HG02870 (cell line): Measurements from ENCODE around the gene ATXN10.
"Not testable (repeated sequence)": the region's sequence is repeated elsewhere in the genome, so short reads cannot be mapped to it uniquely, and the experiment has no call there.

Experiments
- ATAC-seq: cut with Tn5 transposase; IDR thresholded peaks from one replicate; pipeline ENCODE4 v1.9.1; 2021; ENCODE audit warnings: mild to moderate bottlenecking, moderate library complexity; ENCODE audit not compliant: unreplicated experiment

ATXN10 gene

DNA sequence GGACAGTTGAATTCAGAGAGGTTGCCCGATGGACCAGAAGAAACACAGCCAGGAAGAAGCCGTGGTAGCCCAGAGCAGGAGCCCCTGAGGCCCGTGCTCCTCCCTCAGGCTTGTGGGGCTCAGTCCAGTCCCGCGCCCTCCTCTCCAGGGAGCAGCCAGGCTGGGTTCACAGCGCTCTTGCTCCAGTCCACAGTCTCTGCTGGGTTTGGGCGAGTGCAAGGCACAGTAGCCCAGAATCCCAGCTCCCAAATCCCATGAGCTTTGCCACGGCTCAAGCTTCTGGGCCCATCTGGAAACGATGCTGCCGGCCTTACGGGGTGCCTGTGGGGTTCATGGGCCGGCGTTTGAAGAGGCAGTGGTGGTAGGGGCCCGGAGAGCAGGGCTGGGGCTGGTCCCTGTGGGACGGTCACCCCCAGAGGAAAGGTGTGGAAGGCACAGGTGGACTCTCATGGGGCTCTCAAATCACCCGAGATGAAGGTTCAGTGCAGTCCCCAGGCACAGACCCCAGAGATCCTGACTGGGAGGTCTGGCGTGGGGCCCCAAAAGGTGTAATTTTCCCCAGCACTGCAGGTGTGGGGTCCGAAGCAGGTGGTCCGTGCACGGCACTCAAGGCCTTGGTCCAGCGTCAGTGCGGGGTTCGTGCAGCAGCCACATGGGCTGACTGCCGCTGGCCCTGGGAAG is 30.6 kb upstream of the ATXN10 start:
- ATAC-seq = no peak

DNA sequence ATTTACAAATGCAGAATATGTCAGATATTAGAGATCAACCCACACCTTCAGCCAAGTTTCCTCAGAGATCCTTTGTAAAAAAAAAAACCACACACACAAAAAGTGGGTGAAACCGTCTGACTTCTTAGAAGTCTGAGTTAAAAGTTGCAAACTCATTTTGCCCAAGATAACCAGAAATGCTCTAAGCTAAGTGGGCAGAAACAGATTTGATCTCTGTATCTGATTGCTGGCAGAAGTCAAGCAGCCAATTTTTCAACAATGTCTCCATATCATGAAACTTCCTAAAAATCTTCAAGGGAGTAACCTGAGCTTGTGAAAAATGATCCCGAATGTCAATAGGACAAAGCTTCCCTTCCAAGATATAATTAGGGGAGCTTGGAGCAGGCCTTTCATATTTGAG is 28.6 kb upstream of the ATXN10 start:
- no peak for ATAC-seq

DNA sequence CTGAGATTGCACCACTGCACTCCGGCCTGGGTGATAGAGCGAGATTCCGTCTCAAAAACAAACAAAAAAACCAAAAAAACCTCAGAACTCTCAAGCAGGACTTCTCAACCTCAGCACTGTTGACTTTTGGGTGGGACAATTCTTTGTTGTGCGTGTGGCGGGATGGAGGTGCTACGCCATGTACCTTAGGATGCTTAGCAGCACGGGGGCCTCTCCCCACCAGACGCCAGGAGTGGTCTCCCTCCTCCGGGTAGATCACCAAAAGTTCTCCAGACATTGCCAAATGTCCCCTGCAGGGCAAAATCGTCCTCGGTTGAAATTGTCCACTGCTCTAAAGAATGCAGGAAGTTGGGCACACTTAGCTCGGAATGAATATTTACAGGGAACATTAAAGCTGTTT is 26.9 kb upstream of the ATXN10 start:
- no peak for ATAC-seq

DNA sequence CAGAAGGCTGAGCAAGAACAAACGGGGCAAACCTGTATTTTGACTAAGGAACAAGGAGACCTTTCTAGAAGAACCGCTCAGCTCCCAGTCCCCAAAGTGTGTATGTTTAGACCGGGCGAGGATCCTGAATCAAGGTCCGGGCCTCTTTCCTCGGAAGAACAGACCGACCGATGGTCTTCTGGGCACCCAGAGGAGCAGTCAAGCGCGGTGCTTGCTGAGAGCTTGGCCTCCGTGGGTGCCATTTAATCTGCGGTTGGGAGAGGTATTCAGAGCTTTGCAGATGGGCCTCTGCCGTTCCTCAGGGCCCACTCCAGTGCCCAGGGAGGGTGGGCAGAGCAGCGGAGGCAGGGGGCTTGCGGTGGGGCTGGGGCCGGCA is 26.5 kb upstream of the ATXN10 start:
- ATAC-seq = no peak

DNA sequence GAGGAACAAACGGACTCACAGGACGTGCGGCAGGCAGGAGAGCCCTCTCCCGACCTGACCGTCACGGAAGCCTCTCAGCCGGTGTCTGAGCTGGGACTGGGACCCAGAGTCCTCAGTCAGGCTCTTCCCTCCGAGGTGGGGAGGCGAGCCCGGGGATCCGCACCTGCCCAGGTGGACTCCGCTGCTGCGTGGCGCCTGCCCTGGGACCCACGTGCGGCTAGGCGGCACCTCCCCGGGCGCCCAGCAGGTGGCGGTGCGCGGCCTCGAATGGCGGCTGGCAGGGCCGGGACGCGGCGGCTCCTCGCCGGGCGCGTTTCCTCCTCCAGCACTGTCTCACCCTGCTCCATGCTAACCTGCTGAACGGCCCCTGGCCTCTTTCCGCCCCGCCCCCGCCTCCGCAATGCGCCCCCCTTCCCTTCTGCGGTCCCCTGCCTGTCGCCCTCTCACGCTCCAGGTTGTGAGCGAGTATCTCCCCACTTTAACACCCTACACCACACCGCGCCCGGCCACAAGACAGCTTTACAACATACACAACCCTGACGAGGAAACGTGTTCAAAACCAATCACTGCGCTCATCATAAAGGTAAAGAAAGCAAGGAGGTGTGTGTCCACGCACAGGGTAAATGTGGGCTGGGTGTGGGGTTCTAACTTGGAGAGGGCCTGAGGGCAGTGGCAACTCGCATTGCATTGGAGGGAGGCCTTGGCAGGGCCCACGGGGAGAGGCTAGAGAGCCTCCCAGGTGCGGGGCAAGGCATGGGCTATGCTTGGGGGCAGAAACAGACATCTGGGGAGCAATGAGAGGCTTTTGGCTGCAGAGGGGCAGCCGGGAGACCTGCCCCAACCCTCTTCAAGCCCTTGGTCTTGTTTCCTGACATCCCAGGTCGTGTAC is 25.9 kb upstream of the ATXN10 start:
- peak; percentile 47 for ATAC-seq

DNA sequence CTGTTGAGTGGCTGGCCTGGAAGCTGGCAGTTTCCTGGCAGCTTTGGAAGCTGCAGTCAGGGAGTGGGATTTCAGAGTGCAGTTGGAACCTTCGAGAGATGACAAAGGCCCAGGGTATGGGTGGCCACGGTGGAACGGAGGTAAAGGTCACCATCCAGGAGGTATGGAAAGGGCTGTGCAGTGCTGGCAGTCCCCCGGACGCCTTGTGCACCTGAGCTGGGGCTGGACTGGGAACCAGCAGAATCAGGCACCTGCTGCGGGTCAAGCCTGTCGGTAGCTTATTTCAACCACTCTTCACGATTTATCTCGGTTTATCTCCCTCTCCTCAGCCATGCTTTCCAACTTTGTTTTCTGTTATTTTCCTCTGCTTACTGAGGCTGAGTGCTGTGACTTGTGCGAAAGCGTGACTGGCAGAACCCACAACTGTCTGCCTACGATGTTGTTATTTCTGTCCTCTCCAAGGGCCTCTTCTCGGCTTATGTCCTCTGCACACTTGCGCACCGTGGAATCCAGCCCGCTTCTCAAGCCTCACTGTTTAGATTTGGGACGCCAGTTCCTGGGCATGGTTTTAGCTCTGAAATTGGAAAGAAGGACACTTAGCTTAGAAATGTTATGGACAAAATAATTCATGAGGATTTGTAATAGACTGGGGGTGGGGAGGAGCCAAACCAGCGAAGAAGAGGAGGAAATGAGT is 24.0 kb upstream of the ATXN10 start:
- ATAC-seq = no peak

DNA sequence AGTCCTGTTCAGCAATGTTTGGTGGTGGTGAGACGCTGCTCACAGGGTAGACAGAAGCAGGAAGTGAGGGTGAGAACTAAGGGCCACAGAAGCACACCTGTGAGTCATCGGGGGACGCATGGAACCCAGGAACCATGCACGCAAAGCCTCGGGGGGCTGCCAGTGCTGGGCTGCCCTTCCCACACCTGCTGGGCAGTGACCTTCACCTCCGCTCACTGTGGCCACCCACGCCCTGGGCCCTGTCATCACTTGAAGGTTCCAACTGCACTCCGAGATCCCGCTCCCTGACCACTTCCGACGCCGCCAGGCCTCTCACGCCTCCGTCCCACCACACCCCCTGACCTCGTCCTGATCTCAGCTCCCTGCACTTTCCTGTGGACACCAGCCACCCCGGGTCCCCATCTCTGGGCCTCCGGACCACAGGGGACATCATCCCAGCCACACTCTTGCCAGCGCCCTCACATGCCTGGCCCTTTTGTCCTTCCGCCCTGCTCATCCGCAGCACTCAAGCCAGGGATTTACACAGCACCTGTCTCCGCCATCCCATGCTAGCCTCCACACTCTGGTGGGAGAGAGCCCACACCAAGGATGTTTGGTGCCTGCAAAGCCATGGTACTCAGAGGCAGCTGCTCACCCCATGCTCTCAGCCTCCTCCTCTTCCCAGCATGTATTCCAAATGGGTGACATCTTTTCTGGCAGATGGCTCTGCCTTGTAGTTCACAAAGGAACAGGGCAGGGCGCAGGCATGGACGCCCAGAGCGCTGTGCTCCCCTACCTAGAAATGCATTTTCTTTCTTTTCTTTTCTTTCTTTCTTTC is 23.1 kb upstream of the ATXN10 start:
- ATAC-seq = no peak

DNA sequence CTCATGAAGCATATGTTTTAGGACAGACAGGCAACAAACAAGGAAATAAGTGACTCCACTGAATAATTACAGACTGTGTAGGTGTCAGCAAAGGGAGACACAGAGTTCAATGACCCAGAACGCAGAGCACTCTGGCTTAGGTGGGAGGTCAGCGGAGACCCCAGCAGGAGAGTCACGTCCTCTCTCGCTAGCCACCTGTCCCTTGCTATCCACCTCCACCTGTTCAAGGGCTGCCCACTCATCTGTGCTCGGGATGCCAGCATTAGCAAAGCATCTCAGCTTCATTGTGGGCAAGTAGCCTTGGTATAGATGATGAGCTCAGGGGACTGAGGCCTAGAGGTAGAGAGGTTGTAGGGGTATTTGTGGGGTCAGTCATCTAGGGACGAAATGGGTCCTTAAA is 21.8 kb upstream of the ATXN10 start:
- ATAC-seq = no peak

DNA sequence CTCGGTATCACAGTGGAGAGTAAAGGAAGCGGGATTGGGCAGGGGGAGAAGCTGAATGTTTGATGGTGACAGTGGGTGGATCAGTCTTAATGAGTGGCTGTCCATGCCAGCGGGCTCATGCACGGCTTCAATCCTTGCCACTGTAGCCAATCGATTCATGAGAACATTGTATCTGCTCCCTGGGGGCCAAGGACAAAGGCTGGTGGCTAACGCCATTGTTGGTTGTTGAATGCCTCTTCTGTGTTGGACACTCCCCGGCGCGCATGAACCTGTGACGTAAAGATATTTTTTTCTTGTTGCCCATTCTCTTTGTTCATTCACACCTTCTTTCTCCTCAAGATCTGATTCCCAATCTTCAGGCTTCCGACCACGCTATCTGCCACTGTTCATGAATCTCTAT is 20.9 kb upstream of the ATXN10 start:
- ATAC-seq = no peak

DNA sequence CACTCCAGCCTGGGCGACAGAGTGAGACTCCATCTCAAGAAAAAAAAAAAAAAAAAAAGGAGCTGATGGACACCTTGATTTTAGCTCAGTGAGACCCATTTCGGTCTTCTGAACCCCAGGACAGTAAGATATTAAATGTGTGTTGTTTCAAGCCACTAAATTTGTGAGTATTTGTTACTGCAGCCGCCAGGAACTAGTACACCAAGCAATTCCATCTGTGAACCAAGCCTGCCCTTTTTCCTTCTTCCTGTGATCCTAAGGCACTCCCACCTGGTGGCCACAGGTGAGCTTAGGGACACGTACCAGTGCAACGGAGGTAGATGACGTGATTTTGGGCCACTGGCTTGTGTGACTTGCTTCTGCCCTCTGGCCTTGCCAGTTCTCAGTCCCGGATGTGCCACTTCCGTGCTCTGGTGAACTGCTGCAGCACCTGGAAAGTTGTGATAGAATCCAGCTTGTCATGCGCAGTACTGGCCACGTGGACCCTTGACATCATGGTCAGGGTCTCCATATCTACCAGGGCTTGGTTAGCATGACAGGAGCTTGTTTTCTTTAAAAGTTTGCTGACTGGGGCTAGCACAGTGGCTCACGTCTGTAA is 19.6 kb upstream of the ATXN10 start:
- no peak for ATAC-seq

DNA sequence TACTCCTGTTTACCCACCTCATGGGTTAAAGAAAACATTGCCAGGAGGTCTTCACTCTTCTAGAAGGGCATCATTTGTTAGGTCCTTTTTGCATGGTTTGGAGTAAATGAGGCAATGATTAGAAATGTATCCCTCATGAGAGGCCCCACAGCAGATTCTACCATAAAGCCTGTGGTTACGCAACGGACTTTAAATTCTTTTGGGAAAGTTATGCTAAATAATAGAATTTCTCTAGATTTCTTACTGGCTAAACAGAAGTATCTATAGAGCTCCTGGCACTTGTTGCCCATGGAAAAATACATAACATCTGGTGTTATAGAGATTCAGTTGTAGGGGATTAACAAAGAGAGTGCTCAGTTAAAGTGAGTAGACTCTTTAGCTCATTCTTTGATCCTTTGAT is 15.1 kb upstream of the ATXN10 start:
- ATAC-seq = no peak

DNA sequence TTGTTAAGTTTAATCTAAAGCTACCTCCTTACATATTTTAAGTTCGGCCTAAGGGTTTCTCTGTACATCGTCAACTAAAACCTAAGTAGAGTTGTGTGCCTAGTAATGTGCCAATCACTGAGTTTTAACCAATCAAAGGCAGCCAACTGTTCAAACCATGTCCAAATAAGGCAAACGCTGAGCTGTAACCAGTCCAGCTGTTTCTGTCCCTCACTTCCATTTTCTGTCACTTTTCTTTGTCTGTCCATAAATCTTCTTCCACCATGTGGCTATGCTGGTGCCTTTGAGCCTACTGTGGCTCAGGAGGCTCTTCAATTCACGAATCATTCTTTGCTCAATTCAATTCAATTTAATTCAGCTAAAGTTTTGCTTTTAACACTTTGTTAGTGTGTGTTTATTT is 13.9 kb upstream of the ATXN10 start:
- no peak for ATAC-seq

DNA sequence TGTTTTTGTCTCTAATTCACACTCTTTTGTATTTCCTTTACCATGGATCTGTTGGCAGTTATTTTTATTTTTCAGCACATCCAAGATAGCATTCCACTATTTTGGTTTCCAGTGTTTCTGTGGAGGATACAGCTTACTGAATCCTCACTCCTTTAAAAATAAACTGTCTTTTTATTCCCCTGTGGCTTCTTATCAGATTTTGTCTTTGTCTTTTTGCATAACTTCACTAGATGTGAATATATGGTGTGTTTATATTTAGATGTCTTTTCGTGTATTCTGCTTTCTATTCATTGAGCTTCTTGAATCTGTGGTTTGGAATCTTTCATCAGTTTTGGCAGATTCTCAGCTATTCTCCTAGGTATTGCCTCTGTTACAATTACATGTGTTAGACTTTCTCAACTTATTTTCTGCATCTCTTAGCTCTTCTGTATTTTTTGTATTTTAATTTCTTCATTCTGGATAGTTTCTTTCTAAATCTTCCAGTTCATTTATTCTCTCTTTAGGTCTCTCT is 7.4 kb upstream of the ATXN10 start:
- no peak for ATAC-seq

DNA sequence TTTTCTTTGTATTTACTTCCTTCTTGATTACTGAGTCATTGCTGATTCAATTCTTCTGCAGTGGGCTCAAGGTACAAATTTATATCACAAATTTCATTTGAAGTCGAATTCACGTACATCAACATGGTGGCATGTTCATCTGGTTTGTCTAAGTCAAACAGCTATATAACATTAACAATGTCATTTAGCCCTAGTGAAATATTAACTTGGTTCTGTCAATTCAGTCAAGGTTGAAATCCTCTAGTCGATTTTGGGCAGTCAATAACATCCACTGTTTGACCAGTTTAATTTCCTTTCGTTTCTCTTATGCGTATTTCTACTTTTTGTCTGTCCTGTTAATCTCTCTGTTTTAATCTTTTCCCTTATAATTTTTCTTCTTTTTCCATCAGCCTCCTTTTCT is 4.1 kb upstream of the ATXN10 start:
- no peak for ATAC-seq

DNA sequence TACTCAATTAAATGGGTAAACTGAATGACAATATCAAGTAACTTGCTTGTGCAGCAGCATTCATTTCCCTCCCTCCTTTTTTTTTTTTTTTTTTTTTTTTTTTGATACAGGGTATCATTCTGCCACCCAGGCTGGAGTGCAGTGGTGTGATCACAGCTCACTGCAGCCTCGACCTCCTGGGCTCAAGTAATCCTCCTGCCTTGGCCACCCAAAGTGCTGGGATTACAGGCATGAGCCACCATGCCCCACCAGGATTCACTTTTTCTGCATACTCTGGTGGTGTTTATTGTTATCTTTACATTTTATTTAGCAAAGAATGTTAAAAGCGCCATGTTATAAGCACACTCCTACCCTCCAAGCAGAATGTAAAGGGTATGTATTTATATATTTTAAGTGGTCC is 1.3 kb upstream of the ATXN10 start:
- ATAC-seq = not testable (repeated sequence)

DNA sequence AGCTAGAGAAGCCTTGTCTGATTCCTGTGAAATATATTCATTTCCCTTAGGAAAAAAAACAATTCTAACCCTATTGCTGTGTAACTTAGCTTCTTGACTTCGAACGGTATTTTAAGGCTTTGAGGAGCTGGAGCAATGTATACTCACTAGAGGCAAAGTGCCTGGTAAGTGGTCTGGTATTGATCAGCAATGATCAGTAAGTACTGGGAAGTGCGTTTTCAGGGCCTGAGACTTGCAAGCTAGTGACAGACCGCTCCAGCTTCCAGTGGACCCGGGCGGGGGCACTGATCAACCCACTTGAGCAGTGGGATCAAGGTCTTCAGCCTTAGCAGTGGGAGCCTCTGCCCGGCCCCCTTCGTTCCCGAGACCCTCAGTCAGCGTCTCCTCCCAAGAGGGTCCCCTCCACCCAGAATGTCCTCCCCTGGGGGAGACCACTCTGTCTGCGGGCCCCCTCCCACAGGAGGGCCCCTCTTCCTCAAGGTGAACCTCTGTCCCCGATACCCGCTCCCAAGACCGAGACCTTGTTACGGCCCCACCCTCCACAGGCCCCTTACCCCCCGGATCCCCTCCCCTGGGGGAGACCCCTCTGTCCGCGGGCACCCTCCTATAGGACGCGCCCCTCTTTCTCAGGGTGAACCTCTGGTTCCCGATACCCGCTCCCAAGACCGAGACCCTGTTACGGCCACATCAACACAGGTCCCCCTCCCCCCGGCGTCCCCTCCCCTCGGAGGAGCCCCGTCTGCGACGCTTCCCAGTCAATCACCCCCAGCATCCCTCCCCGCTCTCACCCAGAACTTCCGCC is 452 bp upstream of the ATXN10 start:
- no peak for ATAC-seq

DNA sequence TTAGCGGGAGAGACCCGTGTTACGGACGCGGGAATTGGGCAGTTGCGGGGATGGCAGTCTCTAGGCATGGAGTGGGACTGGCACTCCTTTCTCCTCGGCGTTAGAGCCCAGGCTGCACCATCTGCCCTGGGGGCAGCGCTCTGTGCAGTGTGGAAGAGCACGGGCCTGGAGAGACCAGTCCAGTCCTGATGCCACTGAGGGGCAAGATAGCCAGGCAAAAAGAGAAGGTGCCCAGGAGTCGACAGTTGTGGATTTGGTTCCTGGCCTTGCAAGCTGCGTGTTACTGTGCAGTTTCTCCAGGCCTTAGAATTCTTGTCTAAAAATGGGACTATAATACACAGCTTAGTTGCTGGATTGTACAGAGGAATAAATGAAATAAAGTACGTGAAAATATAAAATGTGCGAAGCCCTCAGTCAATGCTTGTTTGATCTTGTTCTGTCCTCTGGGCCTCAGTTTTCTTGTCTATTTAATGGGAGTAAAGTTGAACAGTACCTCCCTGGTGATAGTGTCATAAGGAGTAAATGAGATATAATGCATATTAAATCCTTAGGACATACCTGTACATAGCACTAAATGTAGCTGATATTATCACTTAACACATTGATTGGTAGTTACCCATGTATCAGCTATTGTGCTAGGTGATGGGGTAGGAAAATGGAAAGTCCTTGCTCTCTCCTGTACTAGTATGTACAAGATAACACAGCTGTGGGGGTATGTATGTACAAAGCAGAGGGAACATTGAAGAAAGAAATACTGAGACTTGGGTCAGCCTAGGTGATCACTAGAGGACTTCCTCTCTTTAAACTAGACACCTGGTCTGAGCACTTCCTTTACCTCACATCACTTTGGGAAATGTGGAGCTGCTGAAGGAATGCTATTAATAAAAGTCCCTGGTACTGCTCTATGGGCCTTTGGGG is 1.2 kb downstream of the ATXN10 start:
- ATAC-seq = no peak

DNA sequence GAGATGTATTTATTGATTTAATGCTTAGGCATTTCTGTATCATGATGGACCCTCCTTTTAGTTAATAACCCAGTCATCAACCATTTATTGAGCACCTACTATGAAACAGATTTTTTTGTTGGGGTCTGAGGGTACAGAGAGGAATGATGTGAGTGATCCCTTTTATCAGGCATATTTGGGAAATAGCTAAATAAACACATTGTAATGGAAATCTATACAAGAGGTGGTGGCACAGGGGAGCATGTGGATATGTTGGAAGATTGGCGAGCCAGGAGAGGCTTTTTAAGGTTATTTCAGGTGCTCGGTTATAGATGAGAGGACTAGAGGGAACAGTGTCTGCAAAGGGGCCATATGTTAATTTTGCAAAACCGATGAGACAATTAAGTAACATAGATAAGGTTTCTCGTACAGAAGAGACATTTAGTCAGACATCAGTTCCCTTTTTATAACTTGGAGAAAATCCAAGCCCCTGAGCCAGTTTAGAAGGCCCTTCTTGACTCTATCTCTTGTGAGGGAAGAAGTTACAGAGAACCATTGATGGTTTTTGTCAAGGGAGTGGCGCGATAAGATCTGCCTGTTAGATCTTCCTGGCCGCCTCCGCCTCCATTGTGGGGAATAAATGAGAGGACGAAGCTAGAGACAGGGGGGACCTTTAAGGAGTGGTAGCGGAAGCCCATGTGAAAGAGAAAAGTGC is 2.0 kb downstream of the ATXN10 start:
- no peak for ATAC-seq
